ENCODE data around the gene RNF20. TPM values are rescaled to one million over a fixed set of nuclear protein-coding genes. Genes with fewer than 3 reads are reported as not detected.

RNF20 gene
- total and polyA plus RNA-seq, 2 of the 4 experiments (the other 2 are of a cell fraction) = 13.7 to 21.3 TPM

DNA sequence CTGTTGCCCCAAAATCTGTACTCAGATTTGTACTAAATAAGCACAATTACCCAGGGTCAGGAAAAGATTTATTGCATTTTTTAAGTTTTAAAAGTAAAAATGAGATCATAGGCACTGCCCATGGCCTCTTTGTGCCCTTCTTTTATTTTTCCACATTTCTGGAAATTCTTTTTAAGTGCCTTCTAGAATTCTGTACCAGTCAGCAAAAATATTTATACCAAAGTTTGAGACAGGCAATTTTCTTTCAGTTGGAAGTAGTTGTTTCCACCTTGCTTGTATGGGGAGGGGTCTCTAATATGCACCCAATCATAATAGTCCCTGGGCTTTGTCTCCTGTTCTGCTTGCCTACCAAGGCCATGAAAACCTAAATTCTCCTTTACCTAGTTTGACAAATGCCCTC, 5.6 kb upstream of the RNF20 start:
- DNase-seq (no peak), ATAC-seq (ENCODE audit: low read depth) (no peak)
- no peak overlapping the region for H3K56ac ChIP-seq (ENCODE audit: extremely low read depth, insufficient read depth, low read length)
- H3K14ac ChIP-seq (replicated peaks; ENCODE audit: low read depth, low read length) = no peak overlapping the region
- no peak overlapping the region for H2AFZ ChIP-seq (replicated peaks; ENCODE audit: low read length, poor library complexity)
- H3K23ac ChIP-seq (ENCODE audit: low read depth, low read length) = no peak overlapping the region
- no peaks in the 10 kb centered on the region for H3K36me3 ChIP-seq (ENCODE audit: control insufficient read depth, insufficient read depth, low read length)
- H2AK5ac ChIP-seq (ENCODE audit: low read depth, low read length) = no peak overlapping the region
- H2BK15ac ChIP-seq (ENCODE audit: low read depth, low read length) = no peak overlapping the region
- no peak overlapping the region for H3K4me3 ChIP-seq (ENCODE audit: insufficient read depth, low read depth, low read length)
- H3K27me3 ChIP-seq (ENCODE audit: control insufficient read depth, insufficient read depth, low read length) = no peaks in the 10 kb centered on the region; the same call in 1 of the 2 replicates
- no peak overlapping the region for H2BK20ac ChIP-seq (ENCODE audit: low read depth, low read length)
- in situ Hi-C loops (cut with MboI; ENCODE audit: low sequenced_read_pairs) = no loop called here
- no peak overlapping the region for H3K4ac ChIP-seq (ENCODE audit: low read depth, low read length)
- intact Hi-C loops (cut with micrococcal nuclease) = no loop called here
- no peaks in the 10 kb centered on the region; the same call in 1 of the 2 replicates for H3K4me1 ChIP-seq (ENCODE audit: control insufficient read depth, insufficient read depth, low read length)
- dilution Hi-C loops (cut with HindIII; ENCODE audit: low sequenced_read_pairs, unreplicated experiment) = no loop called here
- H4K20me1 ChIP-seq (ENCODE audit: insufficient read depth, low read length) = no peaks in the 10 kb centered on the region
- H3K9ac ChIP-seq (ENCODE audit: low read depth, low read length) = no peak overlapping the region
- no peak overlapping the region for H2AK9ac ChIP-seq (replicated peaks; ENCODE audit: low read depth, low read length, poor library complexity)
- no peak overlapping the region for H3K18ac ChIP-seq (ENCODE audit: low read depth, low read length)
- no peak overlapping the region for H4K8ac ChIP-seq (ENCODE audit: low read depth in 2 of 2, low read length in 2 of 2)
- POLR2A ChIA-PET (ENCODE audit: unreplicated experiment) = no interaction called here
- H4K5ac ChIP-seq (ENCODE audit: low read depth, low read length) = no peak overlapping the region
- H3K9me3 ChIP-seq (ENCODE audit: control insufficient read depth, insufficient read depth, low read length) = no peaks in the 10 kb centered on the region
- BruUV-seq (replicated peaks) = no TSS peak
- H2BK120ac ChIP-seq (ENCODE audit: low read depth, low read length) = no peak overlapping the region
- no peak for TF ChIP-seq SMC3 (IDR thresholded peaks at IDR 0.05; ENCODE audit: low read depth, low read length)
- TF ChIP-seq MAFK (IDR thresholded peaks at IDR 0.05; ENCODE audit: low read depth, low read length) = peak; percentile 88
- H3K4me2 ChIP-seq (ENCODE audit: low read depth, low read length) = no peak overlapping the region
- CTCF ChIA-PET = interaction anchor here (0.8 kb wide), 1 partner anchor 65 kb away, joined by 3 read pairs; no protein-coding TSS in a partner anchor
- H4K91ac ChIP-seq (ENCODE audit: insufficient read depth, low read depth, low read length) = no peak overlapping the region
- no peak overlapping the region for H3K27ac ChIP-seq (ENCODE audit: insufficient read depth, low read length)
- H3K9me1 ChIP-seq (ENCODE audit: insufficient read depth, low read length) = no peaks in the 10 kb centered on the region
- no peaks in the 10 kb centered on the region for H3K79me1 ChIP-seq (ENCODE audit: low read depth in 1 of 2, low read length in 2 of 2)
- no peak overlapping the region for H2BK5ac ChIP-seq (ENCODE audit: low read depth, low read length, poor library complexity, severe bottlenecking)

Data from IMR-90 (cell line).